Rectal smooth muscle tissue (tissue), 1 donor: ENCODE data around the gene SLC17A5.
"Not testable (repeated sequence)": the region's sequence is repeated elsewhere in the genome, so short reads cannot be mapped to it uniquely, and the experiment has no call there.

ENCODE experiments used
- H3K27ac ChIP-seq: one replicate; pipeline ENCODE4 v1.7.0; 2013; ENCODE audit warnings: low read depth, low read length, inconsistent platforms
- H3K27me3 ChIP-seq: one replicate; pipeline ENCODE4 v1.7.0; 2013; ENCODE audit warnings: low read length; ENCODE audit not compliant: control insufficient read depth, insufficient read depth
- H3K36me3 ChIP-seq: one replicate; pipeline ENCODE4 v1.7.0; 2013; ENCODE audit warnings: low read length; ENCODE audit not compliant: control insufficient read depth, insufficient read depth
- H3K4me1 ChIP-seq: one replicate; pipeline ENCODE4 v1.7.0; 2013; ENCODE audit warnings: low read length; ENCODE audit not compliant: control insufficient read depth, insufficient read depth
- H3K4me3 ChIP-seq: one replicate; pipeline ENCODE4 v1.7.0; 2013; ENCODE audit warnings: low read length
- H3K9ac ChIP-seq: one replicate; pipeline ENCODE4 v1.7.0; 2013; ENCODE audit warnings: low read length

SLC17A5 gene

DNA sequence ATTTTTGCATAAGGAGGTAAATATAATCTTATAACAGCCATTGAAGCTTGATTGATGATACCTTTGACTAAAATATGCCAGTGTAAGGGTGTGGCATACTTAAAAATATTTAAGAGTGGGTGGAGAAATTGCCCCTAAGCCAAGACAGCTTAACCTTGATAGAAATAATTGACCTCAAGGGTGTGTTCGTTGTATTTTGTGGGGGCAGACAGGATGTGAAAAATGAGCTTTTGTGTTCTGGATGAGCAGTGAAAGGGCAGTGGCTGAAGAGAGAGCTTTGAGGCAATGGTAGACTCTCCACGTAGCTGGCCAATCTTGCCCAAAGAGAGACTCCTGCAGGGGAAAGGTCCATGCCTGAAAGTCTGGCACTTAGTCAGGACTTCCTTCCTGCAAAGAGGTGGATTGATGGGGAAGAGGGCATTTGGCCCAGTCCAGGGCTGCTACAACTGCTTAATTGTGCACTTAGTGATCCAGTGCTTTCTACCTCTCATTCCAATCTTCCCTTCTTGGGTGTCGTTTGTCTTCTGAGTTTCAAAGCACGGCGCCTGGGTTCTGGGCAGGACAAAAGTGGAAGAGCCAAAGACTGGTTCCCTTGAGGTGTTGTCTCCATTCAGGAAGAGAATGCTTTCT is 26.6 kb upstream of the SLC17A5 start:
- Histone ChIP-seq H3K4me3 (no peak overlapping the region), H3K36me3 (no peaks in the 10 kb centered on the region), H3K9ac (no peak overlapping the region), H3K27ac (no peak overlapping the region), H3K27me3 (no peaks in the 10 kb centered on the region), H3K4me1 (no peaks in the 10 kb centered on the region)

DNA sequence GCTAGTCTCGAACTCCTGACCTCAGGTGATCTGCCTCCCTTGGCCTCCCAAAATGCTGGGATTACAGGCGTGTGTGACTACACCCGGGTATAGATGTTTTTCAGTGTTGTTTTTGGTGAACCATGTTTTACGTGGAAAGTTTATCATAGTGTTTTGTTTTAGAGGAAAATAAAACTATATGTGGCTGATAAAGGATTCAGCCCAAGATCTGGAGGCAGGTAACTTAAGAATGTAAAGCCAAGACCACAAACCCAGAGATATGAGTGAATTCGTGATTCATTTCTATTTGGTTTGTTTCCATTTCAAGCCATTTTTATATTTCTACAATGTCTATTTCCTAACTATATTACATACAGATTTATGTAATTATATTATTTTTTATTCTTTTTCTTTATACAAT is 26.1 kb upstream of the SLC17A5 start:
- H3K27ac ChIP-seq, H3K36me3 ChIP-seq, H3K4me1 ChIP-seq, H3K27me3 ChIP-seq, H3K9ac ChIP-seq, H3K4me3 ChIP-seq: not testable (repeated sequence)

DNA sequence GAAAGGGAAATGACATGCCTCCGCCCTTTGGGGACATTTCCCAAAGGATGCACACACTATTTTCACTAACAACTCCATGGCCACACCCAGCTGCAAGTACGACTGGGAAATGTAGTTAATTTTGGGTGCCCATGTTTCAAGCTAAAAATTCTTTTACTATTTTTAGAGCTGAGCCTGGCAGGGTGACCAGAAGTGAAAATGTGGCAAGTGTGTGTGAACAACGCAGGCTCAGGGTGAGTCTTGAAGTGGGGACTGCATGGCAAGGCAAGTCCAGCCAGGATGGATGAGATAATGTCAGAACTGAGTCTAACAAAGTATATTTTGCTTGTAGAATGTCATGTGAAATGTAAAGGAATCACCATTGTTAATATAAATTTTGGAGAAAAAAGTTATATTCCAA is 25.2 kb upstream of the SLC17A5 start:
- Histone ChIP-seq H3K27ac (no peak overlapping the region), H3K27me3 (no peaks in the 10 kb centered on the region), H3K36me3 (no peaks in the 10 kb centered on the region), H3K4me3 (no peak overlapping the region), H3K4me1 (no peaks in the 10 kb centered on the region), H3K9ac (no peak overlapping the region)

DNA sequence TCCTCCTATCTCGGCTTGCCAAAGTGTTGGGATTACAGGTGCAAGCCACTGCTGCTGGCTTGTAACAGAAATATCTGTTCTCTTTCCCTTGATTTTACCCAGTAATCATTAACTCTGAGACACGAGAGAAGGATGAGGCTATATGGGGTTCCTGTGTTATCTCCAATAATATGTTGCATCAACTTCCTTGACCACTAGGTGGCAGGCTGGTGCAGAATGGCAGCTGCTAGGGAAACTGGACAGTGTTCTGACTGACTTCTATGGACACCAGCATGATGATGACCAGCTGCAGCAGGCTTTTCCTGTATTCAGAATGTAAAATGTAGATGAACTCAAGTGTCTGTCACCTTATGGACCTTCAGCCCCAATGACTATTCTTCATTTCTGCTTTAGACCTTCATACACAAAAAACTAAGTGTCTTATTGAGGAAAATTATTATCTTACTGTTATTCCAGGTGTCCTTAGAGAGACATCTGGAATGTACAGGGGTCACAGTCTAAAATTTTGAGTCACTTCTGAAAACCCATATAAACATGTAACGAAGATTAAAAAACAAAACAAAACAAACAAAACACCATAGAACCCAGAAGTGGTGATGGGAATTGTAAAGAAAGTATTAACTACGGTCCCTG is 21.8 kb upstream of the SLC17A5 start:
- H3K9ac ChIP-seq = no peak overlapping the region
- H3K4me1 ChIP-seq = no peaks in the 10 kb centered on the region
- no peak overlapping the region for H3K4me3 ChIP-seq
- H3K36me3 ChIP-seq = no peaks in the 10 kb centered on the region
- H3K27me3 ChIP-seq = no peaks in the 10 kb centered on the region
- H3K27ac ChIP-seq = no peak overlapping the region

DNA sequence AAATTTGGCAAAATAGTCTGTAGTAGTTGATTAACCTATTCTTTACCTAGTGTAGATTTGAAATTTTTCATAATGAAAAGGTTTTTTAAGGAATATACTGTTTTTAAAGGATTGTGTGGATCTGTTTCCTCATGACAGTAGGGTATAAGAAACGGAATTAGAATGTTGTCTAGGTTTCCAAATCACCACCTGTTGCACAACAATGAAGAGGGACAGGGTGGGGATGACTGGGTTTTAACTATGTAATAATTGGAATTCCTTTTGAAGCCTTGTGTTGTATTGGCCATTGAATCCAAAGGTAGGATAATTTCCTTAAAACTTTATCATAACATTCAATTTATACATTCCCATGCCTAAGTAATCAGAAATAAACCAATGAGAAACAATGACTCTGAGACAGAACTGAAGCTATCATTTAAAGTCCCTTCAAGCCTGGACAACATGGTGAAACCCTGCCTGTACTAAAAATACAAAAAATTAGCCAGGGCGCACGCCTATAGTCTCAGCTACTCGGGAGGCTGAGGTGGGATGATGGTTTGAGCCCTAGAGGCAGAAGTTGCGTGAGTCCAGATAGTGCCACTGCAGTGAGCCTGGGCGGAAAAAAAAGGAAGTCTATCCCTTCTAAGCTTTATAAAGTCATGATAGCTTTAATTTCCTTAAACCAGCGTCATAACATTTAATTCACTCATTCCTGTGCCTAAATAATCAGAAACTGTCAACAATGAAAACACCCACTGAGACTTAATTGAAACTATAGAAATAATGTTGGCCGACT is 18.3 kb upstream of the SLC17A5 start:
- H3K36me3 ChIP-seq = no peaks in the 10 kb centered on the region

DNA sequence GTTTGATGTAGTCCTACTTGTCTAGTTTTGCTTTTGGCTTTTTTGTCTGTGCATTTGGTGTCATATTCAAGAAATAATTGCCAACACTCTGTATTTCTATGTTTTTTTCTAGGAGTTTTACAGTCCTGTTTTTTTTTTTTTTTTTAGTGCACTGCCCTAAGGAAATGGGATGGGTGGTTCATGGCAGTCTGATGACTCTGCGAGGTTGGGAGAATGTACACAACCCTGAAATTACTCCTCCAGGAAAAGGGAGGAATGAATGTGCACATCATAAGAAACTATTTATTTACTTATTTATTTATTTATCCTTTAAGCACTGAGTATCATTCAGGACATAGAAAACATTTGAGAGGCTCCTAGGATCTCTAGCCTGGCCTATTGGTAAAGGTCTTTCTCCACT is 15.2 kb upstream of the SLC17A5 start:
- Histone ChIP-seq H3K27me3 (no peaks in the 10 kb centered on the region), H3K9ac (no peak overlapping the region), H3K4me1 (no peaks in the 10 kb centered on the region), H3K4me3 (no peak overlapping the region), H3K27ac (no peak overlapping the region), H3K36me3 (no peaks in the 10 kb centered on the region)

More for the DNA sequence above, 18.3 kb upstream of the SLC17A5 start:
- Histone ChIP-seq H3K27ac (no peak overlapping the region), H3K4me1 (no peaks in the 10 kb centered on the region), H3K9ac (no peak overlapping the region), H3K27me3 (no peaks in the 10 kb centered on the region), H3K4me3 (no peak overlapping the region)

DNA sequence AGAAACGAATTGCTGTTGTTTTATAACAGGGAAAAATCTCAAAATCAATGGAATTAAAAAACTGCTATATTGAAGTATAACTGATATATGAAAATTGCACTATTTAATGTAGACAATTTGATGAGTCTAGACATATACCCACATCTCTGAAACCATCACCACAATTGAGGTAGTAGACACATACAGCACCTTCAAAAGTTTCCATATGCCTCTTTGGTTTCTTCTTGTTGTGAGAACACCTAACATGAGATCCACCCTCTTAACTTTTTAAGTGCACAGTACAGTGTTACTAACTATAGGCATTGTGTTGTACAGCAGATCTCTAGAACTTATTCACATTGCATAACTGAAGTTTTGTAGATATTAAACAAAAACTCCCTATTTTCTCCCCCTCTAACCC is 14.0 kb upstream of the SLC17A5 start:
- Histone ChIP-seq H3K9ac (no peak overlapping the region), H3K4me1 (no peaks in the 10 kb centered on the region), H3K27me3 (no peaks in the 10 kb centered on the region), H3K36me3 (no peaks in the 10 kb centered on the region), H3K27ac (no peak overlapping the region), H3K4me3 (no peak overlapping the region)

DNA sequence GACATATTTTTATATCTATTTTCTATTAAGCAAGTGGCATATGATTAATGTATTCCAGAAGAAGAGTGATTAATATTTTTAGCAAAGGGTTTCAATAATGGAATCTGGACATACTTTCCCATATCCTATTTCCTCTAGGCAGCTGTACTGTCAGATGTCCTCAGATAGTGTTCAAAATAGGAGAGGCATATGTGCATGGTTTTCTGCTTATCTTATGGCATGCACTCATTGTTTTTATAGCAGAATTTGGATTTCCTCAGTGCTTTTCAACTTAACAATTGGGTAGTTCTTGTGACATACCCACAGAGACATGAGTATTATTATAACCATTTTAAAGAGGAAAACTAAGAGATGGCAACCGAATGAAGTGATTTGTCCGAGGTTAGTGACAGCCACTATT is 12.6 kb upstream of the SLC17A5 start:
- H3K4me1 ChIP-seq = no peaks in the 10 kb centered on the region
- H3K27me3 ChIP-seq = no peaks in the 10 kb centered on the region
- H3K27ac ChIP-seq = no peak overlapping the region
- no peak overlapping the region for H3K4me3 ChIP-seq
- H3K9ac ChIP-seq = no peak overlapping the region
- no peaks in the 10 kb centered on the region for H3K36me3 ChIP-seq

DNA sequence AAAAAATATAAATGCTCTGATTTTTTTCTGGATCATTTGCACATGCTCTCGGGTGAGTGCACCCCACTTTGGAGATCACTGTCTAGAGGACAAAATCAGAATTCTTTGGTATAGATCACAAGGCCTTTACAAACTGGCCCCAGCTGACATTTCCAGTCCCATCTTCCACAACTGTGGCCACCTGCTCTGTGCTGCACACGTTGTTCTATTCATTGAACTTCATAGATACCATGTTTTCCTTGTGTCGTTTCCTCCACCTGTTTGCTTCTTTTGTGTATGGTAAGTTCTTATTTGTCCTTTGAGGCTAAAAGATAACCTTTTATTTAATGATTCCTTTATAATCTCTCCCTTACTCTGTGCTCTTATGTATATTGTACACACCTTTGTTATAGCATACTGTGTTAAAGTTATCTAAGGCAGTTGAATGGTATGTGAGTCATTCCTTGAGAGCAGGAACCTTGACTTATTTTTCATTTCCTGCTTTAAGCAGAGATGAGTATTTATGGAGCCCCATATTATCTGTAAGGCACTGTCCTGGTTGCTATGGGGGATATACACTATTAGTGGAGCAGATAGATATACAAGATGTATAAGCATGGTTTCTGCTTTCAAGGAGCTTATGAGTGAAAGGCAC is 12.0 kb upstream of the SLC17A5 start:
- H3K27ac ChIP-seq = no peak overlapping the region
- H3K9ac ChIP-seq = no peak overlapping the region
- no peaks in the 10 kb centered on the region for H3K36me3 ChIP-seq
- no peaks in the 10 kb centered on the region for H3K4me1 ChIP-seq
- H3K4me3 ChIP-seq = no peak overlapping the region
- H3K27me3 ChIP-seq = no peaks in the 10 kb centered on the region

DNA sequence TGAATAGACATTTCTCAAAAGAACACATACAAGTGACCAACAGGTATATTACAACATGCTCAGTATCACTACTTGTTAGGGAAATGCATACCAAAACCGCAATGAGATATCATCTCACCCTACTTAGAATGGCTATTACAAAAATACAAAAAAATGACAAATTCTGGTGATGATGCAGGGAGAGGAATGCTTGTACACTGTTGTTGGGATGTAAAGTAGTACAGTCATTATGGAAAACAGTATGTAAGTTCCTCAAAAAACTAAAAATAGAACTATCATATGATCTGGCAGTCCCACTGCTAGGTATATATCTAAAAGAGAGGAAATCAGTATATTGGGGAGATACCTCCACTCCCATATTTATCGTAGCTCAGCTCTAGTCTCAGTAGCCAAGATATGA is 10.9 kb upstream of the SLC17A5 start:
- H3K4me3 ChIP-seq = no peak overlapping the region
- no peaks in the 10 kb centered on the region for H3K4me1 ChIP-seq
- H3K27ac ChIP-seq = no peak overlapping the region
- H3K9ac ChIP-seq = no peak overlapping the region
- H3K27me3 ChIP-seq = no peaks in the 10 kb centered on the region
- H3K36me3 ChIP-seq = no peaks in the 10 kb centered on the region

DNA sequence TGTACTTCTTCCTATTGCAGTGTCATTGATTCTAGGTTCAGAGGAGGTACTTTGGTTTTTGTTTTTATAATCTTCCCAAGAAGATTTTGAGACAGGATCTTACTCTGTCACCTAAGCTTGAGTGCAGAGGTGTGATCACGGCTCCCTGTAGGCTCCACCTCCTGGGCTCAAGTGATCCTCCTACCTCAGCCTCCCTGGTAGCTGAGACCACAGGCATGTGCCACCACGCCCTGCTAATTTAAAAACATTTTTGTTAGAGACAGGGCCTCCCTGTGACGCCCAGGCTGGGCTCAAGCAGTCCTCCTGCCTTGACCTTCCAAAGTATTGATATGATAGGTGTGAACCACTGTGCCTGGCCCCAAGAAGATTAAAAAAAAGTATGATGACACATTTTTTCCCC is 3.4 kb upstream of the SLC17A5 start:
- Histone ChIP-seq H3K27me3 (no peaks in the 10 kb centered on the region), H3K27ac (no peak overlapping the region)

DNA sequence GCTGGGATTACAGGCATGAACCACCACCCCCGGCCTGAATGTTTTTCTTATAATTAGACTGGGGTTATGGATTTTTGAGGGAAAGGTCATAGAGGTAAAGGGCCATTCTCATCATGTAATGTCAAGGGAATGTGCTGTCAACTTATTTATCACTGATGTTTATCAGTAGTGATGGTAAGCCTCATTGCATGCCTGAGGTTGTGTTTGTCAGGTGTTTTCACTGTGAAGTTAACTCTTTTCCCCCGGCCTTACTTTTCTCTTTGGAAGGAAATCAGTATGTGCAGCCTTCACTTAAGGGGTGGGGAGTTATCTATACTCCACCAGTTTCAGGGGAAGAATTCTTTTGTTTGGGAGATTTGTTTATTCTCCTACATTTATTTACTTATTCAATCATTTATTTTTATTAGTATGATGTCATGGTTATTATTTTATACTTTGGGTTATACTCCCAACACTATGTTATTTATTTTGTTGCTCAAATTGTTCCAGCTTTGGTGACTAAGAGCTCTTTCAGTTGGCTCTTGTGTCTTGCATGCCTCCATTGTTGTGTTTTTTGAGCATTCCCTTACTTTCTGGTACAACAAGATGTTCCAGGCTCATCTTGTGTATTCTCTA is 2.8 kb upstream of the SLC17A5 start:
- H3K36me3 ChIP-seq = no peaks in the 10 kb centered on the region
- H3K9ac ChIP-seq = no peak overlapping the region
- no peak overlapping the region for H3K4me3 ChIP-seq
- H3K4me1 ChIP-seq = no peaks in the 10 kb centered on the region
- no peak overlapping the region for H3K27ac ChIP-seq
- no peaks in the 10 kb centered on the region for H3K27me3 ChIP-seq

More for the DNA sequence above, 3.4 kb upstream of the SLC17A5 start:
- no peak overlapping the region for H3K4me3 ChIP-seq
- H3K9ac ChIP-seq = no peak overlapping the region
- H3K36me3 ChIP-seq = no peaks in the 10 kb centered on the region
- H3K4me1 ChIP-seq = no peaks in the 10 kb centered on the region
